NCI-H2107 (cell line): ENCODE measurements around the gene RCN1.
"Not testable (repeated sequence)": the region's sequence is repeated elsewhere in the genome, so short reads cannot be mapped to it uniquely, and the experiment has no call there.

Source experiments
- DNase-seq: peaks from one replicate; lab custom pipeline; 2025; lab: John Stamatoyannopoulos, UW

Gene RCN1

DNA sequence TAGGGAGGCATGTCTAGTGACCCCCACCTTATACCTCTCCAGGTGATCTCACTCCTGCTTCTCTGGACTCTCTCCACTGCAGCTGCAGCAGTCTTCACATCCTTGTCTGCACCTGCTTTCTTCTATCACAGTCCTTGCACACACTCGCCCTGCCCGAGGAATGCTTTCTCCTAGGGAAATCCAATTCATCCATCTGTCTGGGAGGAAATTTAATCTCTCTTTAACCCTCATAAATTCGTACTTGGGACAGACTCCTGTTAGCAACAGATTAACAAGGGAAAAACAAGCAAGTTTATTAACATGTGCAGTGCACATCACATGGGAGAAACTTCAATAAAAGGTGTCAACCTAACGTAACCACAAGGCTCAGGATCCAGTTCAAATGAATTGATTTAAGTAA lies 11.3 kb upstream of the RCN1 start:
- DNase-seq, result no peak

DNA sequence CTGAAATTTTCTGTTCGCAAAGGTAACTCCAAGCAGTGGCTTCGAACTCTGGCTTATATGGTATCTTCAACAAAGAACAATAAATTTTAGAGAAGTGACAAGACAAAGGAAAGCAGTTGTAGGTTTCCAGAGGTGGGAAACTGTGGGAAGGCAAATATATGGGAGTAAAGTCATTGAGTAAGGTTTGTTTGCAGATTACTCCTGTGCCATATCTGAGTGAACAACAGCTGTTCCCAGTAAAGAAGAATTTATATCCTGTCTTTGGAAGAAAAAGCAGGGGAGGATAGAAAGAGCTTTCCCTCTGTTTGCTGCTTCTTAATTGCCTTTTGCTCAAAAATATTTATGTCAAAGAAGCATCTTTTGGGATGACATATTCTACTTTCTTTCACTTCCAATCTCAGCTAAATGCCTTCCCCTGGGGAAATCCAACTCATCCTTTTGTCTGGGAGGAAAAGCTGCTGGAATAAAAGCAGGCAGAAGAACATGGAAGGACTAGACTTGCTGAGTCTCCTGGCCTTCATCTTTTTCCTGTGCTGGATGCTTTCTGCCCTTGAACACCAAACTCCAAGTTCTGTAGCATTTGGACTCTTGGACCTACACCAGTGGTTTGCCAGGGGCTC lies 10.4 kb upstream of the RCN1 start:
- no peak for DNase-seq

DNA sequence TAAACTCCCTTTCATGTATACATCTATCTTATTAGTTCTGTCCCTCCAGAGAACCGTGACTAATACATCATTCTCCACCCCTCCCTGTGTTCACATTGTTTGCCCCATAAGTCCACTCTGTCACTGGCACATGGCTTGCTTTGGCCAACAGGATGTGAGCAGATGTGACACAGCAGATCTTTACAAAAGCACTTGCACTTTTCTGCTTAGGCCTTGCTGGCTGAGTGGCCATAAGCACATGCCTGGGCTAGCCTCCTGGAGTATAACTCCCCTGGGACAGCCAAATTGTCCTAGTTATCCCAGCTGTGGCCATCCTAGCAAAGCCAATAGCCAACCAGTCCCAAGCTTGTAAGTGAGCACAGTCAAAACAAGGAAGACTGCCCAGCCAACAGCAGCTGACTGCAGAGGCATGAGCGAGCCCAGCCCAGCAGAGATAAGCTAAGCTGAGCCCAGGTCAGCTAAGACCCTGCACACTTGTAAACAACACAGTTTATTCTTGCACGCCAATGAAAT lies 9.7 kb upstream of the RCN1 start:
- no peak for DNase-seq

- no peak for DNase-seq
Measured at GRCh38 chr11:32081901-32082300, 9.0 kb upstream of the RCN1 start.

DNA sequence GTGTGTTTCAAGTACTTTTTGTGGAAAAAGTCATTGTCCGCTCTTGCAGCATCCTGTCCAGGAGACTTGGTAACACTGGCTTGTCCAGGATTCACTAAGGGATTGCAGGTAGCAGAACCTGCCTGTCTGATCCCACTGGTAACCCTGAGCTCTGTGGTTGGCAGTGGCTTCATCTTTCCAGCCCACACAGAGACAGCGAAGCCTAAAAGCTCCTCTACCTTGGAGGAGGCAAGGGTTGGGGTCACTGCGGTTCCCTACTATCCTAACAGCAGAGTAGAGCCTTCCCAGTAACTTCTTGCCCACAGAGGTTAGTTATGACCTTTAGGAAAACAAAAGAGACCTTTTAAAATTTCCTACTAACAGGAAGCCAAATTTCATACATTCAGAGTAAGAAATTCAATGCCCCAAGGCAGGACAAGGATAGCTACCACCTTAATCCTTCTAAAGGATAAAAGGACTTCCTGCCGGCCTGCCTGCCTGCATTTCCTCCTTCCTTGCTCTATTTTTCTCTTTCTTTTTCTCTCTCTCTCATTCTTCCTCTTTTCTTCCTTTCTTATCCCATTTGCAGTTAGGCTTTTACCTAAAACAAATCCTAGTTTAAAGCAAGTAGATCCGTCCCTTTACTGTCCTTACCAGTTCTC lies 8.4 kb upstream of the RCN1 start:
- no peak for DNase-seq

GRCh38 chr11:32087597-32087996 lies 3.3 kb upstream of the RCN1 start:
- DNase-seq, result no peak

- no peak for DNase-seq
Measured at GRCh38 chr11:32088117-32088941, 2.5 kb upstream of the RCN1 start.

DNA sequence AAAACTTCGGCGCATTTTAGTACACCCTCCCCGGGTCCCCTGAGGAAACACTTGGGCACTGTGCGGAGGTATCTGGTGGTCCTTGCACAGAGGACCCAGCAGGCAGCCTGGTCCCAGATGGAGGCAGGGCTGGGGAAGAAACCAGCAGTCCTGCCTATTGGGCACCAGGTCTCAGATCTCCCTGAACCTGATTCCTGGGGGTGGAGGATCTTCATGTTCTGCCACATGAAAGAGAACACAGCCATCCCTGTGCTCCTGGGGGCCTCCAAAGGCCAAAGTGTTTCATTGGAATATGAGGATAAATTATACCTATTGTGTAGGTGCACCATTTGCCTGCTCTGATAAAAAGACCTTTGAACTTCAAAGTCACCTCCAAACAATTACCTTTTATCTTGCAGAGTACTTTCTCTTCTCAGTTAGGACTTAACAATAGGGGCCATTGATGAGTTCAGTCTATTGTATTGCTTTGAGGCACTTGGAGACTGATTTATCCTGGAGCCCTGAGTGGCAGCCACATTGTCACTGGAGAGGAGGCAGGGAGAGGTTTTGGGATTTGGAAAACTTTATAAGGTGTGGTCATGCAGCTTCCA lies 1.8 kb downstream of the RCN1 start:
- no peak for DNase-seq

- DNase-seq, result no peak
Measured at GRCh38 chr11:32094923-32095322, 4.0 kb downstream of the RCN1 start.

- DNase-seq, result no peak
Measured at GRCh38 chr11:32098142-32098903, 7.4 kb downstream of the RCN1 start.

- DNase-seq, result no peak
Measured at GRCh38 chr11:32099516-32099915, 8.6 kb downstream of the RCN1 start.

GRCh38 chr11:32100495-32100894 lies 9.6 kb downstream of the RCN1 start:
- DNase-seq, result no peak

DNA sequence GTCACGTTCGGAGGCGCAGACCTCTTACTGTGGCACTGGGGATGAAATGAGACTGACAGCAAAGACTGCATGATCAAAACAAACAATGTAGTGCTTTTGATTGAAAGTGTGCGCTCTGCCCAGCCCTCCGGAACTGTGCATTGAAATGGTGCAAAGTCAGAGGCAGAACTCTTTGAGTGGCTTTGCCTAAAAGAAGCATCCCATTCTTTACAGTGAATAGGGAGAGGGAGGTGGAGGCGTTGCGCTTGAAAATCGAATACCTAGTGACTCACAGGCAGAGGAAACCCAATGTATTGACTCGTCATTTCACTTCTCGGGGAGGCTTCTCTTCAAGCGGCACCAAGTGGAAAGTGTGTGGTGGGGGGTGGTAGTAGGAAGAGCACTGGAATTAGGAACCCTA lies 10.9 kb downstream of the RCN1 start:
- DNase-seq, result no peak

GRCh38 chr11:32103121-32103719 lies 12.3 kb downstream of the RCN1 start:
- not testable (repeated sequence) for DNase-seq

DNA sequence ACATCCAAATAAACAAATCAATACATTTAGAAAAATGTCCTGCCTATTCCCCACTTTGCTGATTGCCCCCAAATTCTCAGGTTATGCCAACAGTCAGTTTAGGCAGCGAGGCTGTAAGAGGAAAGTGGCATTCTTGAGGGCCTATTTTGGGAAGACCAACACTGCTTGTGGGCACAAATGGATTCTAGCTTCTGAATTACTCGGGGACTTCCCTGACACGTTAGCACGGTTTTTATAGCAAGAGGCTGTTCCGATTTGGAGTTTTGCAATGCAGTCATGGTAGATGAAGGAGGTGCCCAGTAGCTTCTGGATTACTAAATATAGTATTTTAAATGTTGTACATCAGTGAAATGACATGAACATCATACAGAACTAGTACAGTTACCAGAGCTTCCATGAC lies 13.1 kb downstream of the RCN1 start:
- DNase-seq, result no peak

- no peak for DNase-seq
Measured at GRCh38 chr11:32105871-32106560, 15.1 kb downstream of the RCN1 start.

GRCh38 chr11:32107647-32108046 lies 16.8 kb downstream of the RCN1 start:
- DNase-seq, result no peak

DNA sequence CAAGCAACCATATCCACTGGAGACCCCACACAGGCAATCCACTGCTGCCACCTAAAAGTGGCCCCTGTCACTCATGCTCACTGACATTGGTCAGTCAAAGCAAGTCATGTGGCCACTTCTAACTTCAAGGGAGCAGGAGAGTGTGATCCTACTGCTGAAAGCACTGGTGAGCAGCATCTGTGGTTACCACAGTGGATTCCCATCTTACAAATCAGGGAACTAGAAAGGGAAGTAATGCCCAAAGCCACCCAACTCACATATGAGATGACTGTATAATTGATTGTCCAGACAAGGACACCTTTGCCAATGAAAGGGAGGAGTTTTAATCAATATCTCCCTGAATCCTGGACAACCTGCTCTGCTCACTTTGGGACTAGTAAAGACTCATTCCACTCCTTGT lies 17.7 kb downstream of the RCN1 start:
- DNase-seq, result no peak

- no peak for DNase-seq
Measured at GRCh38 chr11:32109138-32109537, 18.3 kb downstream of the RCN1 start.

DNA sequence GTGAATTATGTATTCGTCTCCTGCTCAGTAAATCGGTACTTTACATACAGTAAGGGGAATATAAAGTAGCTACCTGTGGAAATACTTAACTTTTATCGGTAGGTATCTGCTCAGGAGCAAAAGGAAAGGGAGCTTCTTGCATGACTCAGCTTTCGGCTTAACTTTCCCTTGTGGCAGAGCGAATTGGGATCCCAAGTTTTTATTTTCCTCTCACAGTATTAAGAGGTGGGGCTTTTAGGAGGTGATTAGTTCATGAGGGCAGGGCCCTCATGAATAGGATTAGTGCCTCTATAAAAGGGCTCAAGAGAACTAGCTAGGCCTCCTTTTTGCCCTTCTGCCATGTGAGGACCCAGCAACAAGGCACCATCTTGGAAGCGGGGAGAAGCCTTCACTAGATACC lies 18.7 kb downstream of the RCN1 start:
- no peak for DNase-seq

DNA sequence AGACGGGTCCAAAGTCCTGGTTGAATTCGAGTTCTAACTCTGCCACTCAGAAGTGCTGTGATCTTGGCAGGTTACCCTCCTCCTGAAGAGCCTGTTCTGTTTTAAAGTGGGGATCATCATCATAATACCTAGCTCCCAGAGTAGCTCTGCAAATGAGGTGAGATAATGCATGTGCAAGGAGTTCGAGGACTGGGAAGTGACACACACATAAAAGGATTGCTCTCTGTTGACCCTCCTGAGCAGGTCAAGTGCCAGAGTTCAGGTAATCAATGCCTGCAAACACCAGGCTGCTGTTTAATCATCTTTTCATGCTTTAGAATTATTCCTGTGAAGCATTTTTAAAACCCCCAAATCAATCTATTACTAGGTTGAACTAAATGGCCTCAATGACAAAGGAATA lies 19.9 kb downstream of the RCN1 start:
- no peak for DNase-seq
